Tibial nerve (tissue), 3 donors: ENCODE measurements around the gene GRM7.

Experiments
- CTCF ChIP-seq, 5 experiments: fragments of 200-600 bp in 3 of 5; fragments of 450-650 bp in 2 of 5; sonication (generic) in 3 of 5; IDR thresholded peaks; one replicate each; pipeline ENCODE4 v1.5.1; 2016 to 2019; ENCODE audit warnings: antibody characterized with exemption in 5 of 5, mild to moderate bottlenecking in 3 of 5, moderate library complexity in 2 of 5
- POLR2A ChIP-seq, 2 donors: fragments of 450-650 bp; IDR thresholded peaks; one replicate each; pipeline ENCODE4 v1.6.1; 2017; ENCODE audit warnings: antibody characterized with exemption in 2 of 2, mild to moderate bottlenecking in 2 of 2, moderate library complexity in 2 of 2

DNA sequence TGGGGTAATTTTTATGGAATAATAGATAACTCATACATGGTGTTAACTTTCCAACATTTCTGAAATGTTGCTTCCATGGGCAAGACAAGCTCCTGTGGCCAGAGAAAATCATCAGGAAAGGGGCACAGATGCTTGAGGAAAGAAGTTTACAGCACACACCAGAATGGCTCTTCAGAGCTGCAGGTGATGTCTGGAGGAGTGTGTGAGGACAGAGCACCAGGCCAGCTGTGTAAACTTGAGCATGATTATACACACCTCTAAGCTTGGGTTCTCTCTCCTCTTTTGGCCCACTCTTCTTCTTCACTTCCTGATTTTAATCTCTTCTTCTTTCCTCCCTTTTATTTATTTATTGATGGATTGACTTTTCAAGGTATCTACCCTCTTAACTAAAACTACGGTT, 676.0 kb downstream of the GRM7 start:
- TF ChIP-seq CTCF (IDR thresholded peaks at IDR 0.05), result no peak
- TF ChIP-seq POLR2A (IDR thresholded peaks at IDR 0.05), result no peak
